Astrocyte of the cerebellum (primary cell): ENCODE measurements around the gene CHCHD6.

Source experiments
- DNase-seq: peaks from one replicate; pipeline ENCODE4 v3.0.0-alpha.2; 2011; ENCODE audit warnings: low read depth
- H3K4me3 ChIP-seq: 2 replicates; pipeline ENCODE4 v1.5.1; 2011; ENCODE audit warnings: mild to moderate bottlenecking, low read depth, low read length, moderate library complexity
- CTCF ChIP-seq: IDR thresholded peaks from 2 replicates; pipeline ENCODE4 v1.5.1; 2012; ENCODE audit warnings: low read length, low read depth, moderate library complexity, mild to moderate bottlenecking; ENCODE audit errors: missing control alignments
- in situ Hi-C: cut with HindIII; loops from 2 replicates; pipeline ENCODE4 v1.10.0; 2017; ENCODE audit warnings: low sequenced_read_pairs

The CHCHD6 gene

GRCh38 chr3:126937533-126937932 is 233.5 kb downstream of the CHCHD6 start:
- H3K4me3 ChIP-seq, result no peak overlapping the region
- in situ Hi-C loops, result no loop called here
- TF ChIP-seq CTCF, result no peak
- no peak for DNase-seq

GRCh38 chr3:126937973-126938372 is 233.9 kb downstream of the CHCHD6 start:
- TF ChIP-seq CTCF, result no peak
- no peak for DNase-seq
- H3K4me3 ChIP-seq, result no peak overlapping the region
- in situ Hi-C loops, result no loop called here

GRCh38 chr3:126938520-126939337 is 234.7 kb downstream of the CHCHD6 start:
- TF ChIP-seq CTCF, result no peak
- H3K4me3 ChIP-seq, result no peak overlapping the region
- in situ Hi-C loops, result no loop called here
- DNase-seq, result no peak

GRCh38 chr3:126939338-126939718 is 235.3 kb downstream of the CHCHD6 start:
- H3K4me3 ChIP-seq, result no peak overlapping the region
- no peak for TF ChIP-seq CTCF
- in situ Hi-C loops, result no loop called here
- no peak for DNase-seq

GRCh38 chr3:126939733-126940132 is 235.7 kb downstream of the CHCHD6 start:
- no peak overlapping the region for H3K4me3 ChIP-seq
- DNase-seq, result no peak
- no peak for TF ChIP-seq CTCF
- in situ Hi-C loops, result no loop called here

- TF ChIP-seq CTCF, result no peak
- no peak for DNase-seq
- H3K4me3 ChIP-seq, result no peak overlapping the region
- in situ Hi-C loops, result no loop called here
Observed at GRCh38 chr3:126941721-126942270, 237.8 kb downstream of the CHCHD6 start.
